ENCODE data around the gene PLCH2. TPM values are rescaled to one million over a fixed set of nuclear protein-coding genes. Genes with fewer than 3 reads are reported as not detected.

Gene PLCH2
- total and polyA plus RNA-seq, 10 of the 15 experiments (the other 5 are each of a cell fraction or from before 2014, with no cell fraction given) = 0.03 to 0.73 (median 0.24) TPM; not detected in 3

DNA sequence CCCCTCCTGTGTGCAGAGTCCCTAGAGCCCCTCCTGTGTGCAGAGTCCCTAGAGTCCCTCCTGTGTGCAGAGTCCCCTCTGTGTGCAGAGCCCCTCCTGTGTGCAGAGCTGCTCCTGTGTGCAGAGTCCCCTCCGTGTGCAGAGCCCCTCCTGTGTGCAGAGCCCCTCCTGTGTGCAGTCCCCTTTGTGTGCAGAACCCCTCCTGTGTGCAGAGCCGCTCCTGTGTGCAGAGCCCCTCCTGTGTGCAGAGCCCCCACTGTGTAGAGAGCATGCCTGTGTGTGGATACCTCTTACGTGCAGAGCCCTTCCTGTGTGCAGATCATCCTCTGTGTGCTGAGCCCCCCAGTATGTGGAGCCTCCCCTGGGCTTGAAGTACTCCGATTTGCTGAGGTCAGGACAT, 62.3 kb downstream of the PLCH2 start:
- FAIRE-seq (no peak), DNase-seq (ENCODE audit: low read depth, low spot score) (no peak)
- RAD21 ChIA-PET (ENCODE audit: unreplicated experiment) = no interaction called here

More for the DNA sequence above, 62.3 kb downstream of the PLCH2 start:
- ChIA-PET POLR2A (no interaction called here), SMC1A (ENCODE audit: uncharacterized antibody, unreplicated experiment) (no interaction called here), CTCF (no interaction called here)
- Histone ChIP-seq H4K20me1 (ENCODE audit: control insufficient read depth, insufficient read depth) (no peaks in the 10 kb centered on the region), H3K4me1 (ENCODE audit: control insufficient read depth, insufficient read depth, low read length) (peaks cover 7% of the 10 kb centered on the region; the same call in 1 of the 2 replicates), H3K9me3 (replicated peaks; ENCODE audit: control insufficient read depth, insufficient read depth, low read length) (no peaks in the 10 kb centered on the region), H3K27me3 (replicated peaks in 1 of 2; ENCODE audit: control insufficient read depth in 2 of 2, insufficient read depth in 2 of 2, low read length in 1 of 2) (no peaks in the 10 kb centered on the region; a peak in 2 of 4 replicates), H3K9ac (ENCODE audit: control insufficient read depth, insufficient read depth, low read length) (no peak overlapping the region), H3K36me3 (ENCODE audit: control insufficient read depth in 2 of 2, insufficient read depth in 2 of 2, low read length in 1 of 2) (no peaks in the 10 kb centered on the region), H3K79me2 (ENCODE audit: control insufficient read depth, insufficient read depth, low read length) (no peaks in the 10 kb centered on the region), H3K27ac (ENCODE audit: control insufficient read depth, insufficient read depth) (no peak overlapping the region), H3K4me2 (ENCODE audit: control insufficient read depth, insufficient read depth) (no peak overlapping the region), H3K4me3 (no peak overlapping the region), H2AFZ (ENCODE audit: control insufficient read depth, low read depth, low read length) (no peak overlapping the region)
- intact Hi-C loops (cut with micrococcal nuclease; ENCODE audit: unreplicated experiment) (no loop called here), in situ Hi-C loops (cut with MboI) (no loop called here)
- no TSS peak for BruUV-seq (replicated peaks)
- WGBS (ENCODE audit: insufficient coverage, insufficient replicate concordance, low lambda C conversion rate, missing lambda C conversion rate) = 16% methylated on average over 4 of the region's 4 CpGs
- ATAC-seq = no peak
- TF ChIP-seq TCF12 (IDR thresholded peaks at IDR 0.05; ENCODE audit: low read depth, low read length) (no peak), BMI1 (IDR thresholded peaks at IDR 0.05; ENCODE audit: borderline replicate concordance) (no peak)
- TF ChIP-seq, protein P1, sequence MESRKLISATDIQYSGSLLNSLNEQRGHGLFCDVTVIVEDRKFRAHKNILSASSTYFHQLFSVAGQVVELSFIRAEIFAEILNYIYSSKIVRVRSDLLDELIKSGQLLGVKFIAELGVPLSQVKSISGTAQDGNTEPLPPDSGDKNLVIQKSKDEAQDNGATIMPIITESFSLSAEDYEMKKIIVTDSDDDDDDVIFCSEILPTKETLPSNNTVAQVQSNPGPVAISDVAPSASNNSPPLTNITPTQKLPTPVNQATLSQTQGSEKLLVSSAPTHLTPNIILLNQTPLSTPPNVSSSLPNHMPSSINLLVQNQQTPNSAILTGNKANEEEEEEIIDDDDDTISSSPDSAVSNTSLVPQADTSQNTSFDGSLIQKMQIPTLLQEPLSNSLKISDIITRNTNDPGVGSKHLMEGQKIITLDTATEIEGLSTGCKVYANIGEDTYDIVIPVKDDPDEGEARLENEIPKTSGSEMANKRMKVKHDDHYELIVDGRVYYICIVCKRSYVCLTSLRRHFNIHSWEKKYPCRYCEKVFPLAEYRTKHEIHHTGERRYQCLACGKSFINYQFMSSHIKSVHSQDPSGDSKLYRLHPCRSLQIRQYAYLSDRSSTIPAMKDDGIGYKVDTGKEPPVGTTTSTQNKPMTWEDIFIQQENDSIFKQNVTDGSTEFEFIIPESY (IDR thresholded peaks at IDR 0.05) = no peak
- TF ChIP-seq, protein P2, sequence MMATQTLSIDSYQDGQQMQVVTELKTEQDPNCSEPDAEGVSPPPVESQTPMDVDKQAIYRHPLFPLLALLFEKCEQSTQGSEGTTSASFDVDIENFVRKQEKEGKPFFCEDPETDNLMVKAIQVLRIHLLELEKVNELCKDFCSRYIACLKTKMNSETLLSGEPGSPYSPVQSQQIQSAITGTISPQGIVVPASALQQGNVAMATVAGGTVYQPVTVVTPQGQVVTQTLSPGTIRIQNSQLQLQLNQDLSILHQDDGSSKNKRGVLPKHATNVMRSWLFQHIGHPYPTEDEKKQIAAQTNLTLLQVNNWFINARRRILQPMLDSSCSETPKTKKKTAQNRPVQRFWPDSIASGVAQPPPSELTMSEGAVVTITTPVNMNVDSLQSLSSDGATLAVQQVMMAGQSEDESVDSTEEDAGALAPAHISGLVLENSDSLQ (IDR thresholded peaks at IDR 0.05) = no peak

Measured in GM12878 (cell line).